Kidney (tissue), 14 donors: ENCODE measurements around the gene CHST7. TPM values are rescaled to one million over a fixed set of nuclear protein-coding genes. Genes with fewer than 3 reads are reported as not detected.

Experiments used
- DNase-seq, 5 donors: peaks; one replicate each; pipeline ENCODE4 v3.0.0-alpha.2; 2013 to 2020
- FAIRE-seq: peaks from 2 replicates; lab custom pipeline; 2012; peaks lifted over from hg19 to GRCh38; lab: Jason Lieb, UNC
- H3K27ac ChIP-seq, 2 donors: one replicate each; pipeline ENCODE4 v1.7.0; 2013; ENCODE audit warnings: low read depth in 2 of 2, low read length in 2 of 2, inconsistent platforms in 1 of 2
- H3K27me3 ChIP-seq: one replicate; pipeline ENCODE4 v1.7.1; 2013; ENCODE audit warnings: low read length, inconsistent platforms; ENCODE audit not compliant: control insufficient read depth, insufficient read depth
- H3K36me3 ChIP-seq, 3 donors: one replicate each; pipeline versions ENCODE4 v1.7.0 to v1.7.1; 2013; ENCODE audit warnings: low read length in 3 of 3, control low read depth in 1 of 3, inconsistent platforms in 1 of 3; ENCODE audit not compliant: insufficient read depth in 3 of 3, control insufficient read depth in 2 of 3
- H3K4me1 ChIP-seq, 3 donors: one replicate each; pipeline versions ENCODE4 v1.7.0 to v1.7.1; 2013; ENCODE audit warnings: low read length in 3 of 3, inconsistent platforms in 1 of 3, low read depth in 1 of 3; ENCODE audit not compliant: control insufficient read depth in 2 of 3, insufficient read depth in 2 of 3
- H3K4me3 ChIP-seq, 3 donors: one replicate each; pipeline versions ENCODE4 v1.7.0 to v1.8.1; 2013; ENCODE audit warnings: low read length in 3 of 3, control low read depth in 1 of 3, inconsistent platforms in 1 of 3
- H3K9ac ChIP-seq, 3 donors: one replicate each; pipeline versions ENCODE4 v1.7.0 to v1.7.1; 2013; ENCODE audit warnings: low read length in 3 of 3, control low read depth in 1 of 3, inconsistent platforms in 1 of 3
- H3K9me3 ChIP-seq, 3 donors: one replicate each; pipeline versions ENCODE4 v1.7.0 to v1.7.1; 2013; ENCODE audit warnings: low read length in 3 of 3, control low read depth in 1 of 3, inconsistent platforms in 1 of 3; ENCODE audit not compliant: control insufficient read depth in 2 of 3, insufficient read depth in 1 of 3
- intact Hi-C: fragments of 100-400 bp; cut with DNase I; formaldehyde crosslinking; loops from one replicate; pipeline ENCODE4 v1.11.1; 2022
- polyA plus RNA-seq: library from polyadenylated mRNA; stranded (reverse); fragments of 350-450 nt; fragmentation: Illumina TruSeq; extraction: RNeasy Lipid Tissue Mini Kit (QIAGEN cat#74804); gene quantifications from one replicate; pipeline ENCODE4 v1.2.3, GENCODE V29; 2014; ENCODE audit warnings: low read depth, low replicate concordance; ENCODE audit not compliant: insufficient read depth
- total RNA-seq: library from RNA; stranded (reverse); fragmentation: NEBNext Ultra II Directional; extraction: Animal tissue kit (Norgen Biotek cat#: 25700); gene quantifications from one replicate; pipeline ENCODE4 v1.2.1, GENCODE V29; 2021
- TF ChIP-seq, protein P1 (sequence below): IDR thresholded peaks from 3 replicates; pipeline ENCODE4 v1.5.1; 2012; ENCODE audit warnings: mild to moderate bottlenecking, moderate library complexity, borderline replicate concordance; ENCODE audit not compliant: insufficient read depth; ENCODE audit errors: extremely low read depth
- donor health status: control.
- donor health status: control.
- donor health status: control.
- donor health status: control.
- donor health status: control.
- donor health status: DM: yes; HTN: yes; CAD: no.
- donor health status: Normal renal cell carcinoma (clear cell type).

CHST7 gene
- total and polyA plus RNA-seq, 2 donors from 2014 or later, result 2.0 to 9.0 TPM

DNA sequence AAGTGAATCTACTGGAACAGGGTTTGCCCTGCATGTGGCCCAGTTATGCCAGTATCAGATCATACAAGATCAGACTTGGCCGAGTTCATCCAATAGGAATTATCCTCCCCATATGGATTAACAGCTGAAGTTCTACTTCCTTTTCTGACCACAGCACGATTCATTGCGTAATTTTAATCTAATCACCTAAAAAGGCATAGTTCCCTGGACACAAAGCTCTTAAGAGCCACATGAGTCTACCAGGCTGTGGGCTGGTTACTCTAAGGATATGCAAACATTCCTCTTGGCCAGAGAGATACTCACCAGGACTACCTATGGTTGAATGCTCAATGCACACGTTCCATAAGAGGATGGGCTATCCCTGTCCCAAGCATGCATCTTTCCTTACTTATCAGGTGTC lies 46.9 kb downstream of the CHST7 start:
- H3K4me3 ChIP-seq, result no peak overlapping the region
- H3K4me1 ChIP-seq, result no peaks in the 10 kb centered on the region
- H3K36me3 ChIP-seq, result no peaks in the 10 kb centered on the region
- TF ChIP-seq, protein P1, sequence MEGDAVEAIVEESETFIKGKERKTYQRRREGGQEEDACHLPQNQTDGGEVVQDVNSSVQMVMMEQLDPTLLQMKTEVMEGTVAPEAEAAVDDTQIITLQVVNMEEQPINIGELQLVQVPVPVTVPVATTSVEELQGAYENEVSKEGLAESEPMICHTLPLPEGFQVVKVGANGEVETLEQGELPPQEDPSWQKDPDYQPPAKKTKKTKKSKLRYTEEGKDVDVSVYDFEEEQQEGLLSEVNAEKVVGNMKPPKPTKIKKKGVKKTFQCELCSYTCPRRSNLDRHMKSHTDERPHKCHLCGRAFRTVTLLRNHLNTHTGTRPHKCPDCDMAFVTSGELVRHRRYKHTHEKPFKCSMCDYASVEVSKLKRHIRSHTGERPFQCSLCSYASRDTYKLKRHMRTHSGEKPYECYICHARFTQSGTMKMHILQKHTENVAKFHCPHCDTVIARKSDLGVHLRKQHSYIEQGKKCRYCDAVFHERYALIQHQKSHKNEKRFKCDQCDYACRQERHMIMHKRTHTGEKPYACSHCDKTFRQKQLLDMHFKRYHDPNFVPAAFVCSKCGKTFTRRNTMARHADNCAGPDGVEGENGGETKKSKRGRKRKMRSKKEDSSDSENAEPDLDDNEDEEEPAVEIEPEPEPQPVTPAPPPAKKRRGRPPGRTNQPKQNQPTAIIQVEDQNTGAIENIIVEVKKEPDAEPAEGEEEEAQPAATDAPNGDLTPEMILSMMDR, result no peak
- DNase-seq (no peak), FAIRE-seq (no peak)
- H3K9ac ChIP-seq, result no peak overlapping the region
- H3K9me3 ChIP-seq, result no peaks in the 10 kb centered on the region
- H3K27ac ChIP-seq, result no peak overlapping the region
- intact Hi-C loops, result no loop called here
- H3K27me3 ChIP-seq, result no peaks in the 10 kb centered on the region

DNA sequence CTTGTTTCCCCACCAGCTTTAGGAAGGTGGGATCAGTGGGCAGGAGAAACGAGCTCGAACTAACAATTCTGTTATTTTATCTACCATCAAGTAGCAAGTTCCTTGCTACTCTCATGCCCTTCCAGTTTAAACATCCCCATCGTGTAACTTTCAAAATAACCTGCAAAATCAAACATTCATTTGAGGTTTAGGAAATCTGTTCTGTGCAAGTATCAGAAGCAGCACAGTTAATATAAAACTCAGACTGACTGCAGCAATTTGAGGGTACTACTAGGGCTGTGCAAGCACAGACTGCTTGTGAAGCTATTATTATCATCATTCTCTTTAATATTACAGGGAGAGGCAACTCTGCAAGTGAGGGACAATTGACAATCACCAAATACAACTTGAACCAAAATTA lies 48.0 kb downstream of the CHST7 start:
- TF ChIP-seq, protein P1, result no peak
- DNase-seq, result no peak
- H3K4me3 ChIP-seq, result no peak overlapping the region
- H3K27me3 ChIP-seq, result no peaks in the 10 kb centered on the region
- H3K9me3 ChIP-seq, result no peaks in the 10 kb centered on the region
- intact Hi-C loops, result no loop called here
- no peak for FAIRE-seq
- H3K27ac ChIP-seq, result no peak overlapping the region
- no peaks in the 10 kb centered on the region for H3K36me3 ChIP-seq
- H3K9ac ChIP-seq, result no peak overlapping the region
- no peaks in the 10 kb centered on the region for H3K4me1 ChIP-seq

DNA sequence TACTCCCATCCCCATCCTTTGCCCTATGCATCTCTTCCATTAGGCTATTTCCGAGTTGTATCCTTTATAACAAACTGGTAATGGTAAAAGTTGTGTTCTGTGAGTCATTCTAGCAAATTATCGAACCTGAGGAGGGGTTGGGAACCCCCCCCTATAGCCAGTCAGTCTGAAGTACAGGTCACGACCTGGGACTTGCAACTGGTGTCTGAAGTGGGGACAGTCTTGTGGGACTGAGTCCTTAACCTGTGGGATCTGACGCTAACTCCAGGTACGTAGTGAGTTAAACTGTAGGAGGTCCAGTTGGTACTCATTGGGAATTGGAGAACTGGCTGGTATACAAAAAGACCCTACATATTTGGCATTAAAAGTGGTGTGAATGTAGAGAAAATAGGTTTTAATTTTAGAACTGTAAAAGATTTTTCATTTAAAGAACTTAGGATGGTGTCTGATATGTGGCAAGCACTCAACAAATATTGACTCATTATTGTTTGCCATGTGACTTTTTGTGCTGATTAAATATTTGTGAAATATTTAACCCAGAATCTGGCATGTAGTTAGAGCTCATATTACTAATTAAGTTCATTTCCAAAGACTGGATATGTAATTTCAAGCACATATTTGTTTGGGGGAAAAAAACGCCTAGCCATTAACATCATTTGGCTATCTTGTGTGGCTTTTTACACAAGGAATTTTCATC lies 50.7 kb downstream of the CHST7 start:
- DNase-seq (no peak), FAIRE-seq (no peak)
- Histone ChIP-seq H3K9ac (no peak overlapping the region), H3K4me3 (no peak overlapping the region), H3K27me3 (no peaks in the 10 kb centered on the region), H3K4me1 (peaks cover 0 to 3% (median 0%) of the 10 kb centered on the region in 3 donors), H3K27ac (no peak overlapping the region), H3K9me3 (no peaks in the 10 kb centered on the region), H3K36me3 (no peaks in the 10 kb centered on the region)
- intact Hi-C loops, result no loop called here
- TF ChIP-seq, protein P1, result no peak
